ENCODE data around the gene PPP1R1C.

- TF ChIP-seq ZNF274 (IDR thresholded peaks at IDR 0.05; ENCODE audit: low read depth, low read length) (no peak), SUZ12 (IDR thresholded peaks at IDR 0.05; ENCODE audit: extremely low read depth, insufficient read depth, insufficient read length) (no peak)
These were observed 29.9 kb downstream of the PPP1R1C start for GRCh38 chr2:182015334-182016109.
